H1 (cell line): Measurements from ENCODE around the gene EPN2. TPM values are rescaled to one million over a fixed set of nuclear protein-coding genes. Genes with fewer than 3 reads are reported as not detected.

Source experiments
- CTCF ChIA-PET: fragments of 300-600 bp; sonication (Branson Sonifier 250); formaldehyde crosslinking; loops from one replicate; lab custom pipeline; 2021; ENCODE audit not compliant: partially characterized antibody; lab: Charles Lee
- POLR2A ChIA-PET: fragments of 300-600 bp; sonication (Branson Sonifier 250); formaldehyde crosslinking; loops from one replicate; lab custom pipeline; 2021; ENCODE audit warnings: inconsistent platforms; ENCODE audit not compliant: partially characterized antibody; lab: Charles Lee
- DNase-seq, 2 experiments: peaks; one replicate each; pipeline versions ENCODE4 v3.0.0 to v3.0.0-alpha.2; 2010 to 2022; ENCODE audit warnings: low spot score in 2 of 2, low read depth in 1 of 2, mixed read lengths in 1 of 2
- FAIRE-seq: peaks from 2 replicates; lab custom pipeline; 2011; peaks lifted over from hg19 to GRCh38; lab: Jason Lieb, UNC
- H2AFZ ChIP-seq: 2 replicates; pipeline ENCODE4 v1.8.1; 2012; ENCODE audit warnings: low read length, inconsistent platforms
- H2AK5ac ChIP-seq: 2 replicates; pipeline ENCODE4 v1.6.1; 2013; ENCODE audit warnings: low read depth, low read length
- H2BK120ac ChIP-seq: replicated peaks from 2 replicates; pipeline ENCODE3; 2013; ENCODE audit warnings: low read depth, low read length, inconsistent platforms
- H2BK12ac ChIP-seq: 2 replicates; pipeline ENCODE4 v1.6.1; 2013; ENCODE audit warnings: low read depth, low read length
- H2BK15ac ChIP-seq: 2 replicates; pipeline ENCODE4 v1.6.1; 2013; ENCODE audit warnings: low read length
- H2BK20ac ChIP-seq: 2 replicates; pipeline ENCODE4 v1.6.1; 2013; ENCODE audit warnings: low read length
- H2BK5ac ChIP-seq: 2 replicates; pipeline ENCODE4 v1.6.1; 2013; ENCODE audit warnings: low read depth, low read length
- H3K14ac ChIP-seq: 2 replicates; pipeline ENCODE4 v1.6.1; 2013; ENCODE audit warnings: inconsistent platforms; ENCODE audit not compliant: insufficient read length
- H3K18ac ChIP-seq: 2 replicates; pipeline ENCODE4 v1.6.1; 2013; ENCODE audit warnings: low read length; ENCODE audit errors: extremely low read depth
- H3K23ac ChIP-seq: 2 replicates; pipeline ENCODE4 v1.6.1; 2013; ENCODE audit warnings: inconsistent platforms; ENCODE audit not compliant: insufficient read length
- H3K23me2 ChIP-seq: 2 replicates; pipeline ENCODE4 v1.6.1; 2013; ENCODE audit warnings: low read depth, low read length
- H3K27ac ChIP-seq: 2 replicates; pipeline ENCODE4 v1.6.1; 2011; ENCODE audit warnings: low read depth, low read length, inconsistent platforms
- H3K27me3 ChIP-seq, 4 experiments: replicated peaks in 1 of 4; 1 replicate in 1 of 4; 2 replicates in 3 of 4; pipeline versions ENCODE4 v1.6.1 to v1.8.1; 2011 to 2013; ENCODE audit warnings: low read length in 3 of 4, mild to moderate bottlenecking in 3 of 4, inconsistent platforms in 2 of 4, mixed read lengths in 2 of 4, moderate library complexity in 1 of 4; ENCODE audit not compliant: control insufficient read depth in 3 of 4, insufficient read depth in 3 of 4; ENCODE audit errors: extremely low read depth in 1 of 4
- H3K36me3 ChIP-seq, 4 experiments: 2 replicates each; pipeline versions ENCODE4 v1.6.1 to v1.8.1; 2011 to 2013; ENCODE audit warnings: mild to moderate bottlenecking in 4 of 4, low read length in 3 of 4, moderate library complexity in 2 of 4, control low read depth in 1 of 4, inconsistent platforms in 1 of 4; ENCODE audit not compliant: insufficient read depth in 4 of 4, control insufficient read depth in 2 of 4
- H3K4ac ChIP-seq: replicated peaks from 2 replicates; pipeline ENCODE3; 2013; ENCODE audit warnings: low read length, low read depth, mixed read lengths, inconsistent platforms; ENCODE audit not compliant: insufficient read length
- H3K4me1 ChIP-seq, 4 experiments: replicated peaks in 1 of 4; 1 replicate in 1 of 4; 2 replicates in 3 of 4; pipeline versions ENCODE4 v1.6.1 to v1.8.1; 2011 to 2013; ENCODE audit warnings: low read length in 3 of 4, inconsistent platforms in 2 of 4, mixed read lengths in 1 of 4; ENCODE audit not compliant: insufficient read depth in 4 of 4, control insufficient read depth in 3 of 4
- H3K4me2 ChIP-seq, 2 experiments: 2 replicates each; pipeline versions ENCODE4 v1.6.1 to v1.8.1; 2011 to 2013; ENCODE audit warnings: low read depth in 2 of 2, low read length in 2 of 2, control low read depth in 1 of 2, inconsistent platforms in 1 of 2, mild to moderate bottlenecking in 1 of 2; ENCODE audit not compliant: insufficient read depth in 1 of 2
- H3K4me3 ChIP-seq, 4 experiments: fragments of 200-600, 300-600 bp in 1 of 4; sonication (generic), shearing (Covaris generic), sonication (Bioruptor Twin) in 1 of 4; 2 replicates each; pipeline versions ENCODE4 v1.5.1 to v1.8.1; 2011 to 2016; ENCODE audit warnings: low read length in 4 of 4, low read depth in 3 of 4, control low read depth in 2 of 4, inconsistent platforms in 2 of 4, mild to moderate bottlenecking in 2 of 4, mixed read lengths in 1 of 4, moderate library complexity in 1 of 4; ENCODE audit not compliant: insufficient read depth in 2 of 4; ENCODE audit errors: extremely low read depth in 1 of 4
- H3K56ac ChIP-seq: replicated peaks from 2 replicates; pipeline ENCODE3; 2013; ENCODE audit warnings: low read depth, mild to moderate bottlenecking, mixed read lengths, low read length, inconsistent platforms; ENCODE audit not compliant: insufficient read length
- H3K79me1 ChIP-seq: 2 replicates; pipeline ENCODE4 v1.6.1; 2013; ENCODE audit warnings: low read depth, low read length, control low read depth
- H3K79me2 ChIP-seq, 2 experiments: 2 replicates each; pipeline versions ENCODE4 v1.6.1 to v1.8.1; 2012 to 2013; ENCODE audit warnings: low read length in 2 of 2, mild to moderate bottlenecking in 2 of 2, inconsistent platforms in 1 of 2; ENCODE audit not compliant: insufficient read depth in 2 of 2, control insufficient read depth in 1 of 2
- H3K9ac ChIP-seq, 4 experiments: replicated peaks in 1 of 4; 1 replicate in 1 of 4; 2 replicates in 3 of 4; pipeline versions ENCODE4 v1.6.1 to v1.8.1; 2011 to 2013; ENCODE audit warnings: low read depth in 3 of 4, low read length in 3 of 4, control low read depth in 2 of 4, mild to moderate bottlenecking in 2 of 4, moderate library complexity in 2 of 4, inconsistent platforms in 1 of 4; ENCODE audit errors: extremely low read depth in 1 of 4
- H3K9me3 ChIP-seq, 2 experiments: 2 replicates each; pipeline versions ENCODE4 v1.6.1 to v1.8.1; 2012 to 2013; ENCODE audit warnings: mild to moderate bottlenecking in 2 of 2, moderate library complexity in 2 of 2, control low read depth in 1 of 2, inconsistent platforms in 1 of 2, low read depth in 1 of 2, low read length in 1 of 2, mixed read lengths in 1 of 2; ENCODE audit not compliant: insufficient read depth in 2 of 2
- H4K20me1 ChIP-seq, 2 experiments: replicated peaks in 1 of 2; 2 replicates each; pipeline versions ENCODE3 to v1.8.1; 2011 to 2013; ENCODE audit warnings: inconsistent platforms in 2 of 2, low read length in 2 of 2, mild to moderate bottlenecking in 1 of 2; ENCODE audit not compliant: insufficient read depth in 2 of 2, control insufficient read depth in 1 of 2
- H4K5ac ChIP-seq: 2 replicates; pipeline ENCODE4 v1.6.1; 2013; ENCODE audit warnings: low read length, low read depth, mixed read lengths, inconsistent platforms; ENCODE audit not compliant: insufficient read length
- H4K8ac ChIP-seq: 2 replicates; pipeline ENCODE4 v1.8.0; 2013; ENCODE audit warnings: mild to moderate bottlenecking, moderate library complexity, low read length, inconsistent platforms; ENCODE audit not compliant: insufficient read depth; ENCODE audit errors: extremely low read depth
- H4K91ac ChIP-seq: replicated peaks from 2 replicates; pipeline ENCODE3; 2013; ENCODE audit warnings: low read length, mixed read lengths, inconsistent platforms; ENCODE audit not compliant: insufficient read length
- ASH2L ChIP-seq: fragments of 200-600, 300-600 bp; sonication (generic); IDR thresholded peaks from one replicate; pipeline ENCODE4 v1.7.1; 2017; ENCODE audit warnings: low read length
- ATF3 ChIP-seq: IDR thresholded peaks from 2 replicates; pipeline ENCODE4 v1.6.1; 2011; ENCODE audit warnings: low read depth, mild to moderate bottlenecking, low read length; ENCODE audit not compliant: insufficient read depth
- BACH1 ChIP-seq: IDR thresholded peaks from 2 replicates; pipeline ENCODE4 v1.6.1; 2012; ENCODE audit warnings: low read length, improper control_type of control experiment
- BCL11A ChIP-seq, 2 experiments: IDR thresholded peaks; one replicate each; pipeline ENCODE4 v1.6.1; 2011; ENCODE audit warnings: low read depth in 2 of 2, low read length in 2 of 2, mild to moderate bottlenecking in 2 of 2
- CHD1 ChIP-seq: IDR thresholded peaks from 2 replicates; pipeline ENCODE4 v1.6.1; 2012; ENCODE audit warnings: low read depth, low read length, improper control_type of control experiment
- E2F6 ChIP-seq: IDR thresholded peaks from 2 replicates; pipeline ENCODE4 v1.6.1; 2012; ENCODE audit warnings: inconsistent platforms
- EGR1 ChIP-seq: IDR thresholded peaks from 2 replicates; pipeline ENCODE4 v1.6.1; 2011; ENCODE audit warnings: low read depth, low read length, borderline replicate concordance
- EZH2 ChIP-seq: fragments of 200-600 bp; sonication (generic); IDR thresholded peaks from 2 replicates; pipeline ENCODE4 v1.7.1; 2012; ENCODE audit warnings: low read depth, mild to moderate bottlenecking, moderate library complexity, low read length, inconsistent platforms; ENCODE audit not compliant: severe bottlenecking
- JUN ChIP-seq: IDR thresholded peaks from 2 replicates; pipeline ENCODE4 v1.6.1; 2011; ENCODE audit warnings: low read depth, mild to moderate bottlenecking, improper control_type of control experiment, low read length
- KDM4A ChIP-seq: IDR thresholded peaks from one replicate; pipeline ENCODE4 v1.7.1; 2012; ENCODE audit warnings: low read depth, mild to moderate bottlenecking, moderate library complexity, low read length, inconsistent platforms; ENCODE audit not compliant: severe bottlenecking
- POU5F1 ChIP-seq: IDR thresholded peaks from 2 replicates; pipeline ENCODE4 v1.6.1; 2011; ENCODE audit warnings: low read depth, mild to moderate bottlenecking, low read length, moderate library complexity
- SP1 ChIP-seq: IDR thresholded peaks from 2 replicates; pipeline ENCODE4 v1.6.1; 2011; ENCODE audit warnings: low read depth, low read length
- SUZ12 ChIP-seq: fragments of 200-600 bp; sonication (generic); IDR thresholded peaks from 2 replicates; pipeline ENCODE4 v1.6.1; 2012; ENCODE audit warnings: mild to moderate bottlenecking, inconsistent platforms, low read length, moderate library complexity, mixed read lengths
- ZNF274 ChIP-seq: IDR thresholded peaks from 2 replicates; pipeline ENCODE4 v1.7.0; 2012; ENCODE audit warnings: low read length, borderline replicate concordance; ENCODE audit errors: extremely low read depth
- WGBS, 2 experiments: shearing (Covaris generic) in 1 of 2; methylation state at CpG; one replicate each; pipeline versions ENCODE4 v1.1.6 to v1.1.7; 2013 to 2015; ENCODE audit warnings: low lambda C conversion rate in 2 of 2, mixed read lengths in 2 of 2, inconsistent platforms in 1 of 2, low coverage in 1 of 2, missing lambda C conversion rate in 1 of 2; ENCODE audit not compliant: insufficient replicate concordance in 2 of 2, insufficient coverage in 1 of 2, insufficient read length in 1 of 2; ENCODE audit errors: extremely low coverage in 1 of 2, missing lambda C conversion rate in 1 of 2; 5-methylcytosine and 5-hydroxymethylcytosine counted together
- polyA plus RNA-seq, 7 experiments: library from polyadenylated mRNA; depleted of rRNA in 3 of 7; stranded (reverse) in 5 of 7; unstranded in 2 of 7; fragments of >200 nt in 5 of 7; fragments of 200-250 nt in 2 of 7; gene quantifications; 1 replicate in 5 of 7; 2 replicates in 1 of 7; 4 replicates in 1 of 7; pipeline versions ENCODE4 v1.2.1 to v1.2.3, GENCODE V29; 2011 to 2013; ENCODE audit warnings: missing spikeins in 2 of 7, mixed read lengths in 2 of 7
- total RNA-seq: library from RNA; stranded (reverse); fragmentation: NEBNext Ultra II Directional; extraction: Animal tissue kit (Norgen Biotek cat#: 25700); gene quantifications from 2 replicates; pipeline ENCODE4 v1.2.1, GENCODE V29; 2021

EPN2 gene
- total and polyA plus RNA-seq, 2 of the 8 experiments (the other 6 are each of a cell fraction or from before 2014, with no cell fraction given), result 28.7 to 55.8 TPM

GRCh38 chr17:19303367-19303776 lies 66.2 kb downstream of the EPN2 start:
- Histone ChIP-seq H2BK12ac (no peak overlapping the region), H4K91ac (no peak overlapping the region), H2BK20ac (no peak overlapping the region), H3K79me2 (no peaks in the 10 kb centered on the region), H4K5ac (no peak overlapping the region), H3K9me3 (no peaks in the 10 kb centered on the region), H3K23ac (no peak overlapping the region), H3K56ac (no peak overlapping the region), H2AFZ (no peak overlapping the region), H3K4me3 (no peak overlapping the region), H3K4me2 (no peak overlapping the region), H3K9ac (no peak overlapping the region), H3K18ac (no peak overlapping the region), H3K4ac (no peak overlapping the region), H2BK5ac (no peak overlapping the region), H4K8ac (no peak overlapping the region; the same call in 1 of the 2 replicates), H3K23me2 (no peaks in the 10 kb centered on the region), H2BK15ac (no peak overlapping the region), H2BK120ac (no peak overlapping the region), H3K27me3 (no peaks in the 10 kb centered on the region), H2AK5ac (no peak overlapping the region), H3K79me1 (peaks cover 18% of the 10 kb centered on the region), H3K27ac (no peak overlapping the region), H3K36me3 (no peaks in the 10 kb centered on the region; a peak in 1 of 8 replicates), H3K4me1 (peaks cover 0 to 4% (median 0%) of the 10 kb centered on the region in 4 experiments; a peak in 3 of 7 replicates), H4K20me1 (peaks cover 3 to 30% of the 10 kb centered on the region in 2 experiments), H3K14ac (no peak overlapping the region)
- DNase-seq, result no peak
- FAIRE-seq, result no peak
- ChIA-PET POLR2A (no interaction called here), CTCF (interaction anchor here (2.6 kb wide), 1 partner anchor 10 kb away, joined by 6 read pairs; no protein-coding TSS in a partner anchor)
- 99% methylated on average over 9 of the region's 9 CpGs; no CpG with 5 or more reads in 1 of the 2 experiments for WGBS, 2 experiments
- TF ChIP-seq SUZ12 (no peak), BCL11A (IDR thresholded peaks at IDR 0.05; ENCODE audit: low read depth in 2 of 2, low read length in 2 of 2) (no peak), EZH2 (no peak), CHD1 (no peak), ATF3 (no peak), ASH2L (no peak), JUN (no peak), BACH1 (no peak), ZNF274 (no peak), E2F6 (no peak), KDM4A (no peak), SP1 (no peak), EGR1 (no peak), POU5F1 (no peak)
